ENCODE results near the gene TSEN15.

GRCh38 chr1:184049836-184050468 lies 1.6 kb upstream of the TSEN15 start:
- TF ChIP-seq EZH2 (IDR thresholded peaks at IDR 0.05; ENCODE audit: low read depth, low read length, severe bottlenecking) (no peak), EGR1 (IDR thresholded peaks at IDR 0.05; ENCODE audit: borderline replicate concordance, low read depth, low read length) (no peak), RAD21 (IDR thresholded peaks at IDR 0.05 in 1 of 2, conservative IDR thresholded peaks at IDR 0.05 in 1 of 2; ENCODE audit: low read depth in 2 of 2, low read length in 2 of 2) (no peak), POLR2AphosphoS5 (IDR thresholded peaks at IDR 0.05; ENCODE audit: low read depth, low read length) (no peak), CTCF (IDR thresholded peaks at IDR 0.05; ENCODE audit: control extremely low read depth in 1 of 3, insufficient read depth in 1 of 3, low read depth in 1 of 3, low read length in 3 of 3) (no peak), ASH2L (IDR thresholded peaks at IDR 0.05; ENCODE audit: low read length) (no peak), ATF3 (IDR thresholded peaks at IDR 0.05; ENCODE audit: insufficient read depth, low read depth, low read length) (no peak), RBBP5 (IDR thresholded peaks at IDR 0.05; ENCODE audit: borderline replicate concordance, low read depth, low read length) (no peak)
- TF ChIP-seq, protein P1, sequence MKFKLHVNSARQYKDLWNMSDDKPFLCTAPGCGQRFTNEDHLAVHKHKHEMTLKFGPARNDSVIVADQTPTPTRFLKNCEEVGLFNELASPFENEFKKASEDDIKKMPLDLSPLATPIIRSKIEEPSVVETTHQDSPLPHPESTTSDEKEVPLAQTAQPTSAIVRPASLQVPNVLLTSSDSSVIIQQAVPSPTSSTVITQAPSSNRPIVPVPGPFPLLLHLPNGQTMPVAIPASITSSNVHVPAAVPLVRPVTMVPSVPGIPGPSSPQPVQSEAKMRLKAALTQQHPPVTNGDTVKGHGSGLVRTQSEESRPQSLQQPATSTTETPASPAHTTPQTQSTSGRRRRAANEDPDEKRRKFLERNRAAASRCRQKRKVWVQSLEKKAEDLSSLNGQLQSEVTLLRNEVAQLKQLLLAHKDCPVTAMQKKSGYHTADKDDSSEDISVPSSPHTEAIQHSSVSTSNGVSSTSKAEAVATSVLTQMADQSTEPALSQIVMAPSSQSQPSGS (IDR thresholded peaks at IDR 0.05; ENCODE audit: low read length), result no peak
- TF ChIP-seq, protein P2, sequence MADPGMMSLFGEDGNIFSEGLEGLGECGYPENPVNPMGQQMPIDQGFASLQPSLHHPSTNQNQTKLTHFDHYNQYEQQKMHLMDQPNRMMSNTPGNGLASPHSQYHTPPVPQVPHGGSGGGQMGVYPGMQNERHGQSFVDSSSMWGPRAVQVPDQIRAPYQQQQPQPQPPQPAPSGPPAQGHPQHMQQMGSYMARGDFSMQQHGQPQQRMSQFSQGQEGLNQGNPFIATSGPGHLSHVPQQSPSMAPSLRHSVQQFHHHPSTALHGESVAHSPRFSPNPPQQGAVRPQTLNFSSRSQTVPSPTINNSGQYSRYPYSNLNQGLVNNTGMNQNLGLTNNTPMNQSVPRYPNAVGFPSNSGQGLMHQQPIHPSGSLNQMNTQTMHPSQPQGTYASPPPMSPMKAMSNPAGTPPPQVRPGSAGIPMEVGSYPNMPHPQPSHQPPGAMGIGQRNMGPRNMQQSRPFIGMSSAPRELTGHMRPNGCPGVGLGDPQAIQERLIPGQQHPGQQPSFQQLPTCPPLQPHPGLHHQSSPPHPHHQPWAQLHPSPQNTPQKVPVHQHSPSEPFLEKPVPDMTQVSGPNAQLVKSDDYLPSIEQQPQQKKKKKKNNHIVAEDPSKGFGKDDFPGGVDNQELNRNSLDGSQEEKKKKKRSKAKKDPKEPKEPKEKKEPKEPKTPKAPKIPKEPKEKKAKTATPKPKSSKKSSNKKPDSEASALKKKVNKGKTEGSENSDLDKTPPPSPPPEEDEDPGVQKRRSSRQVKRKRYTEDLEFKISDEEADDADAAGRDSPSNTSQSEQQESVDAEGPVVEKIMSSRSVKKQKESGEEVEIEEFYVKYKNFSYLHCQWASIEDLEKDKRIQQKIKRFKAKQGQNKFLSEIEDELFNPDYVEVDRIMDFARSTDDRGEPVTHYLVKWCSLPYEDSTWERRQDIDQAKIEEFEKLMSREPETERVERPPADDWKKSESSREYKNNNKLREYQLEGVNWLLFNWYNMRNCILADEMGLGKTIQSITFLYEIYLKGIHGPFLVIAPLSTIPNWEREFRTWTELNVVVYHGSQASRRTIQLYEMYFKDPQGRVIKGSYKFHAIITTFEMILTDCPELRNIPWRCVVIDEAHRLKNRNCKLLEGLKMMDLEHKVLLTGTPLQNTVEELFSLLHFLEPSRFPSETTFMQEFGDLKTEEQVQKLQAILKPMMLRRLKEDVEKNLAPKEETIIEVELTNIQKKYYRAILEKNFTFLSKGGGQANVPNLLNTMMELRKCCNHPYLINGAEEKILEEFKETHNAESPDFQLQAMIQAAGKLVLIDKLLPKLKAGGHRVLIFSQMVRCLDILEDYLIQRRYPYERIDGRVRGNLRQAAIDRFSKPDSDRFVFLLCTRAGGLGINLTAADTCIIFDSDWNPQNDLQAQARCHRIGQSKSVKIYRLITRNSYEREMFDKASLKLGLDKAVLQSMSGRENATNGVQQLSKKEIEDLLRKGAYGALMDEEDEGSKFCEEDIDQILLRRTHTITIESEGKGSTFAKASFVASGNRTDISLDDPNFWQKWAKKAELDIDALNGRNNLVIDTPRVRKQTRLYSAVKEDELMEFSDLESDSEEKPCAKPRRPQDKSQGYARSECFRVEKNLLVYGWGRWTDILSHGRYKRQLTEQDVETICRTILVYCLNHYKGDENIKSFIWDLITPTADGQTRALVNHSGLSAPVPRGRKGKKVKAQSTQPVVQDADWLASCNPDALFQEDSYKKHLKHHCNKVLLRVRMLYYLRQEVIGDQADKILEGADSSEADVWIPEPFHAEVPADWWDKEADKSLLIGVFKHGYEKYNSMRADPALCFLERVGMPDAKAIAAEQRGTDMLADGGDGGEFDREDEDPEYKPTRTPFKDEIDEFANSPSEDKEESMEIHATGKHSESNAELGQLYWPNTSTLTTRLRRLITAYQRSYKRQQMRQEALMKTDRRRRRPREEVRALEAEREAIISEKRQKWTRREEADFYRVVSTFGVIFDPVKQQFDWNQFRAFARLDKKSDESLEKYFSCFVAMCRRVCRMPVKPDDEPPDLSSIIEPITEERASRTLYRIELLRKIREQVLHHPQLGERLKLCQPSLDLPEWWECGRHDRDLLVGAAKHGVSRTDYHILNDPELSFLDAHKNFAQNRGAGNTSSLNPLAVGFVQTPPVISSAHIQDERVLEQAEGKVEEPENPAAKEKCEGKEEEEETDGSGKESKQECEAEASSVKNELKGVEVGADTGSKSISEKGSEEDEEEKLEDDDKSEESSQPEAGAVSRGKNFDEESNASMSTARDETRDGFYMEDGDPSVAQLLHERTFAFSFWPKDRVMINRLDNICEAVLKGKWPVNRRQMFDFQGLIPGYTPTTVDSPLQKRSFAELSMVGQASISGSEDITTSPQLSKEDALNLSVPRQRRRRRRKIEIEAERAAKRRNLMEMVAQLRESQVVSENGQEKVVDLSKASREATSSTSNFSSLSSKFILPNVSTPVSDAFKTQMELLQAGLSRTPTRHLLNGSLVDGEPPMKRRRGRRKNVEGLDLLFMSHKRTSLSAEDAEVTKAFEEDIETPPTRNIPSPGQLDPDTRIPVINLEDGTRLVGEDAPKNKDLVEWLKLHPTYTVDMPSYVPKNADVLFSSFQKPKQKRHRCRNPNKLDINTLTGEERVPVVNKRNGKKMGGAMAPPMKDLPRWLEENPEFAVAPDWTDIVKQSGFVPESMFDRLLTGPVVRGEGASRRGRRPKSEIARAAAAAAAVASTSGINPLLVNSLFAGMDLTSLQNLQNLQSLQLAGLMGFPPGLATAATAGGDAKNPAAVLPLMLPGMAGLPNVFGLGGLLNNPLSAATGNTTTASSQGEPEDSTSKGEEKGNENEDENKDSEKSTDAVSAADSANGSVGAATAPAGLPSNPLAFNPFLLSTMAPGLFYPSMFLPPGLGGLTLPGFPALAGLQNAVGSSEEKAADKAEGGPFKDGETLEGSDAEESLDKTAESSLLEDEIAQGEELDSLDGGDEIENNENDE (IDR thresholded peaks at IDR 0.05; ENCODE audit: insufficient replicate concordance, low read length), result no peak

All from H1 (cell line).